HEK293 (cell line): ENCODE results near the gene ZNF234.

Source experiments
- CTCF ChIA-PET: fragments of 350-600 bp; formaldehyde crosslinking; extraction: SDS; loops from one replicate; lab custom pipeline; 2021; ENCODE audit warnings: antibody characterized with exemption; lab: Yijun Ruan, JAX
- POLR2A ChIA-PET: fragments of 300-600 bp; formaldehyde crosslinking; extraction: SDS; loops from one replicate; lab custom pipeline; 2020; ENCODE audit warnings: antibody characterized with exemption, inconsistent platforms; lab: Yijun Ruan, JAX
- H3K27ac ChIP-seq: fragments of 200-500 bp; sonication (Bioruptor generic); 2 replicates; pipeline ENCODE4 v1.5.1; 2014; ENCODE audit warnings: low read depth, low read length, control low read depth, inconsistent platforms; ENCODE audit errors: extremely low read depth
- H3K36me3 ChIP-seq, 2 experiments: fragments of 200-500 bp in 1 of 2; sonication (Bioruptor generic) in 1 of 2; 1 replicate in 1 of 2; 2 replicates in 1 of 2; pipeline ENCODE4 v1.5.1; 2014 to 2017; ENCODE audit warnings: inconsistent platforms in 2 of 2, low read length in 2 of 2; ENCODE audit not compliant: control insufficient read depth in 2 of 2, insufficient read depth in 1 of 2
- H3K4me1 ChIP-seq: fragments of 200-500 bp; sonication (Bioruptor generic); 2 replicates; pipeline ENCODE4 v1.5.1; 2014; ENCODE audit warnings: mild to moderate bottlenecking, low read length, inconsistent platforms; ENCODE audit not compliant: control insufficient read depth, insufficient read depth
- H3K4me3 ChIP-seq: 2 replicates; pipeline ENCODE4 v1.5.1; 2011; ENCODE audit warnings: low read depth, mild to moderate bottlenecking, control low read depth, low read length, moderate library complexity
- H3K9me3 ChIP-seq: fragments of 200-500 bp; sonication (Bioruptor generic); 2 replicates; pipeline ENCODE4 v1.5.1; 2014; ENCODE audit warnings: low read depth, low read length, inconsistent platforms; ENCODE audit not compliant: control insufficient read depth, insufficient read depth
- ATF2 ChIP-seq: fragments of 450-650 bp; formaldehyde crosslinking; IDR thresholded peaks from 2 replicates; pipeline ENCODE4 v1.5.1; 2016; ENCODE audit warnings: missing biosample characterization, missing genetic modification characterization, low read depth
- EGR2 ChIP-seq: fragments of 450-650 bp; formaldehyde crosslinking; IDR thresholded peaks from 2 replicates; pipeline ENCODE4 v1.5.1; 2016; ENCODE audit warnings: low read depth, missing biosample characterization, missing genetic modification characterization
- GLI4 ChIP-seq: fragments of 450-650 bp; formaldehyde crosslinking; IDR thresholded peaks from 2 replicates; pipeline ENCODE4 v1.5.1; 2016; ENCODE audit warnings: missing biosample characterization, missing genetic modification characterization
- HOXA7 ChIP-seq: sonication (generic); formaldehyde crosslinking; IDR thresholded peaks from 2 replicates; pipeline ENCODE4 v1.8.1; 2022; ENCODE audit warnings: missing genetic modification reagents, borderline replicate concordance
- KLF10 ChIP-seq: fragments of 450-650 bp; IDR thresholded peaks from 2 replicates; pipeline ENCODE4 v1.5.1; 2018; ENCODE audit warnings: missing biosample characterization, mild to moderate bottlenecking, missing genetic modification characterization
- KLF7 ChIP-seq: fragments of 450-650 bp; formaldehyde crosslinking; IDR thresholded peaks from 2 replicates; pipeline ENCODE4 v1.5.1; 2016; ENCODE audit warnings: missing biosample characterization, missing genetic modification characterization, borderline replicate concordance
- MYNN ChIP-seq: fragments of 450-650 bp; formaldehyde crosslinking; IDR thresholded peaks from 2 replicates; pipeline ENCODE4 v1.5.1; 2016; ENCODE audit warnings: missing biosample characterization, missing genetic modification characterization, borderline replicate concordance
- PRDM10 ChIP-seq: fragments of 450-650 bp; formaldehyde crosslinking; IDR thresholded peaks from 2 replicates; pipeline ENCODE4 v1.5.1; 2016; ENCODE audit warnings: missing biosample characterization, missing genetic modification characterization
- SETDB1 ChIP-seq: IDR thresholded peaks from one replicate; pipeline ENCODE4 v1.6.1; 2017; ENCODE audit warnings: mild to moderate bottlenecking, low read length, moderate library complexity, mixed read lengths; ENCODE audit not compliant: insufficient read length
- SP7 ChIP-seq: fragments of 450-650 bp; formaldehyde crosslinking; IDR thresholded peaks from 2 replicates; pipeline ENCODE4 v1.5.1; 2016; ENCODE audit warnings: missing biosample characterization, missing genetic modification characterization
- YY1 ChIP-seq: fragments of 450-650 bp; formaldehyde crosslinking; IDR thresholded peaks from 2 replicates; pipeline ENCODE4 v1.5.1; 2018; ENCODE audit warnings: missing biosample characterization, missing genetic modification characterization
- ZBTB21 ChIP-seq: fragments of 450-650 bp; formaldehyde crosslinking; IDR thresholded peaks from 2 replicates; pipeline ENCODE4 v1.5.1; 2017; ENCODE audit warnings: missing biosample characterization, missing genetic modification characterization
- ZBTB44 ChIP-seq: fragments of 450-650 bp; IDR thresholded peaks from 2 replicates; pipeline ENCODE4 v1.5.1; 2018; ENCODE audit warnings: missing biosample characterization, mild to moderate bottlenecking, missing genetic modification characterization
- ZEB2 ChIP-seq: fragments of 450-650 bp; formaldehyde crosslinking; IDR thresholded peaks from 2 replicates; pipeline ENCODE4 v1.5.1; 2016; ENCODE audit warnings: missing biosample characterization, missing genetic modification characterization
- ZNF157 ChIP-seq: fragments of 450-650 bp; formaldehyde crosslinking; IDR thresholded peaks from 2 replicates; pipeline ENCODE4 v1.5.1; 2016; ENCODE audit warnings: missing biosample characterization, missing genetic modification characterization
- ZNF2 ChIP-seq: fragments of 450-650 bp; formaldehyde crosslinking; IDR thresholded peaks from 2 replicates; pipeline ENCODE4 v1.5.1; 2016; ENCODE audit warnings: missing biosample characterization, missing genetic modification characterization
- ZNF366 ChIP-seq: fragments of 450-650 bp; formaldehyde crosslinking; conservative IDR thresholded peaks from 2 replicates; pipeline ENCODE4 v1.5.1; 2016; ENCODE audit warnings: missing biosample characterization, missing genetic modification characterization
- ZNF488 ChIP-seq: fragments of 450-650 bp; formaldehyde crosslinking; IDR thresholded peaks from 2 replicates; pipeline ENCODE4 v1.5.1; 2016; ENCODE audit warnings: missing biosample characterization, missing genetic modification characterization
- ZNF530 ChIP-seq: fragments of 450-650 bp; formaldehyde crosslinking; IDR thresholded peaks from 2 replicates; pipeline ENCODE4 v1.5.1; 2016; ENCODE audit warnings: low read depth, missing biosample characterization, missing genetic modification characterization
- ZNF623 ChIP-seq: fragments of 450-650 bp; formaldehyde crosslinking; IDR thresholded peaks from 2 replicates; pipeline ENCODE4 v1.5.1; 2016; ENCODE audit warnings: missing biosample characterization, missing genetic modification characterization
- ZNF645 ChIP-seq: fragments of 450-650 bp; formaldehyde crosslinking; IDR thresholded peaks from 2 replicates; pipeline ENCODE4; 2016; ENCODE audit warnings: missing biosample characterization, missing genetic modification characterization
- ZNF692 ChIP-seq: fragments of 450-650 bp; formaldehyde crosslinking; IDR thresholded peaks from 2 replicates; pipeline ENCODE4 v1.5.1; 2016; ENCODE audit warnings: missing biosample characterization, missing genetic modification characterization
- ZNF785 ChIP-seq: fragments of 450-650 bp; formaldehyde crosslinking; IDR thresholded peaks from 2 replicates; pipeline ENCODE4 v1.5.1; 2016; ENCODE audit warnings: missing biosample characterization, missing genetic modification characterization
- ZXDB ChIP-seq: fragments of 450-650 bp; formaldehyde crosslinking; IDR thresholded peaks from 2 replicates; pipeline ENCODE4 v1.5.1; 2016; ENCODE audit warnings: missing biosample characterization, missing genetic modification characterization

ZNF234 gene

GRCh38 chr19:44109458-44109857, 31.9 kb upstream of the ZNF234 start (continued):
- TF ChIP-seq ZNF692 (tag by site-specific recombination): no peak
- peak; percentile 91 for TF ChIP-seq ATF2 (tag by site-specific recombination)
- TF ChIP-seq MYNN (tag by site-specific recombination): no peak
- TF ChIP-seq HOXA7 (CRISPR knock-in tag): no peak
- no peak for TF ChIP-seq PRDM10
- TF ChIP-seq YY1: no peak

GRCh38 chr19:44111910-44112463, 29.4 kb upstream of the ZNF234 start:
- Histone ChIP-seq H3K27ac (peak overlapping the region; percentile 44), H3K9me3 (peaks cover 39% of the 10 kb centered on the region), H3K4me3 (peak overlapping the region; percentile 59), H3K36me3 (peaks cover 34 to 64% of the 10 kb centered on the region in 2 experiments), H3K4me1 (peaks cover 14% of the 10 kb centered on the region)
- ChIA-PET CTCF (interaction anchor here (0.9 to 1.3 kb wide), 2 partner anchors 9 to 26 kb away, joined by 3 to 5 read pairs; no protein-coding TSS in a partner anchor), POLR2A (interaction anchor here (0.6 to 3.5 kb wide), 8 partner anchors 17 to 495 kb away, joined by 3 to 33 read pairs (median 6); partner anchors contain the start of genes ZNF221, ZNF223, ZNF224 and ZNF226)
- no peak; the same call in 1 of the 2 replicates for TF ChIP-seq KLF7
- TF ChIP-seq SP7: peak; percentile 7; the same call in 1 of the 2 replicates
- TF ChIP-seq ZNF2 (tag by site-specific recombination): peak; percentile 12; the same call in 1 of the 2 replicates
- 0 out of 2 replicates have a peak, but pooled peaks have one; percentile 29 for TF ChIP-seq ZNF157 (tag by site-specific recombination)
- TF ChIP-seq GLI4 (tag by site-specific recombination): no peak
- TF ChIP-seq ZEB2 (tag by site-specific recombination): 0 out of 2 replicates have a peak, but pooled peaks have one; percentile 33
- TF ChIP-seq ZNF623 (tag by site-specific recombination): no peak
- TF ChIP-seq ZNF366 (tag by site-specific recombination): 0 out of 2 replicates have a peak, but pooled peaks have one; percentile 57
- 0 out of 2 replicates have a peak, but pooled peaks have one; percentile 14 for TF ChIP-seq ZNF785 (tag by site-specific recombination)
- TF ChIP-seq SETDB1: peak; percentile 37
- peak; percentile 23 for TF ChIP-seq ZXDB (tag by site-specific recombination)
- peak; percentile 19; the same call in 1 of the 2 replicates for TF ChIP-seq EGR2 (tag by site-specific recombination)
- TF ChIP-seq YY1: peak; percentile 75
- TF ChIP-seq ZNF530: no peak
- TF ChIP-seq ZNF488 (tag by site-specific recombination): no peak
- TF ChIP-seq KLF10: peak; percentile 36; the same call in 1 of the 2 replicates
- TF ChIP-seq ZBTB21 (tag by site-specific recombination): peak; percentile 96
- TF ChIP-seq ZNF645 (tag by site-specific recombination): 0 out of 2 replicates have a peak, but pooled peaks have one; percentile 55
- TF ChIP-seq ZBTB44 (tag by site-specific recombination): peak; percentile 47
